Measurements from ENCODE around the gene TP53TG5. TPM values are rescaled to one million over a fixed set of nuclear protein-coding genes. Genes with fewer than 3 reads are reported as not detected.

The TP53TG5 gene
- total RNA-seq, 1 experiment from 2014 or later = not detected

GRCh38 chr20:45363611-45364492, 14.3 kb downstream of the TP53TG5 start:
- TF ChIP-seq CTCF (conservative IDR thresholded peaks at IDR 0.05; ENCODE audit: low read depth, low read length) (no peak), EZH2 (IDR thresholded peaks at IDR 0.05; ENCODE audit: low read length, unreplicated experiment) (no peak), EZH2phosphoT487 (IDR thresholded peaks at IDR 0.05; ENCODE audit: borderline replicate concordance, low read length) (no peak)
- intact Hi-C loops (cut with micrococcal nuclease) = loop anchor here (1.0 to 5.0 kb wide), 5 partner anchors 27 to 413 kb away; no protein-coding TSS in a partner anchor
- peak overlapping the region; percentile 82; the same call in 1 of the 2 replicates for H3K27ac ChIP-seq (ENCODE audit: low read length)
- H3K4me3 ChIP-seq (ENCODE audit: low read length) = peak overlapping the region; percentile 85
- peak overlapping the region; percentile 96 for H3K4me2 ChIP-seq (ENCODE audit: low read length)
- ChIA-PET POLR2A (ENCODE audit: unreplicated experiment) (interaction anchor here (0.5 to 1.6 kb wide), 5 partner anchors 17 to 65 kb away, joined by 3 to 10 read pairs (median 4); no protein-coding TSS in a partner anchor), CTCF (interaction anchor here (0.5 to 2.6 kb wide), 17 partner anchors 9 to 351 kb away, joined by 3 to 18 read pairs (median 5); partner anchors contain the start of gene SLPI)
- H3K27me3 ChIP-seq (ENCODE audit: low read length) = no peaks in the 10 kb centered on the region
- H3K9ac ChIP-seq (ENCODE audit: low read length) = peak overlapping the region; percentile 88
- ATAC-seq = no peak
- H3K9me2 ChIP-seq (replicated peaks; ENCODE audit: low read length) = no peaks in the 10 kb centered on the region
- H3K4me1 ChIP-seq (ENCODE audit: insufficient read depth, low read length) = peaks cover 15% of the 10 kb centered on the region
- no peaks in the 10 kb centered on the region for H3F3A ChIP-seq (ENCODE audit: low read length, unreplicated experiment)
- DNase-seq = no peak
- H3K79me2 ChIP-seq (ENCODE audit: low read length) = peaks cover 27% of the 10 kb centered on the region
- H4K20me1 ChIP-seq (ENCODE audit: low read length) = no peaks in the 10 kb centered on the region
- TSS peak; percentile 39 for BruUV-seq (replicated peaks)
- peak overlapping the region; percentile 86 for H2AFZ ChIP-seq (ENCODE audit: low read length)
- H3K36me3 ChIP-seq (ENCODE audit: low read depth, low read length) = peaks cover 27% of the 10 kb centered on the region; the same call in 1 of the 2 replicates
- H3K9me3 ChIP-seq (ENCODE audit: low read length) = no peaks in the 10 kb centered on the region

- H3K79me2 ChIP-seq (ENCODE audit: low read length) = peaks cover 27% of the 10 kb centered on the region
- H3K9me3 ChIP-seq (ENCODE audit: low read length) = no peaks in the 10 kb centered on the region
- ChIA-PET CTCF (interaction anchor here (0.5 to 2.6 kb wide), 20 partner anchors 10 to 350 kb away, joined by 3 to 18 read pairs (median 4); no protein-coding TSS in a partner anchor), POLR2A (ENCODE audit: unreplicated experiment) (interaction anchor here (0.5 to 1.6 kb wide), 7 partner anchors 15 to 66 kb away, joined by 3 to 10 read pairs (median 3); partner anchors contain the start of gene SDC4)
- TF ChIP-seq EZH2phosphoT487 (IDR thresholded peaks at IDR 0.05; ENCODE audit: borderline replicate concordance, low read length) (no peak), CTCF (conservative IDR thresholded peaks at IDR 0.05; ENCODE audit: low read depth, low read length) (peak; percentile 91), EZH2 (IDR thresholded peaks at IDR 0.05; ENCODE audit: low read length, unreplicated experiment) (no peak)
- peak within 1 kb of the TSS; percentile 82 for H3K27ac ChIP-seq (ENCODE audit: low read length)
- ATAC-seq = peak; percentile 87
- H2AFZ ChIP-seq (ENCODE audit: low read length) = peak within 1 kb of the TSS; percentile 98
- peak within 1 kb of the TSS; percentile 96 for H3K4me2 ChIP-seq (ENCODE audit: low read length)
- H4K20me1 ChIP-seq (ENCODE audit: low read length) = no peaks in the 10 kb centered on the region
- H3K36me3 ChIP-seq (ENCODE audit: low read depth, low read length) = peaks cover 20% of the 10 kb centered on the region; the same call in 1 of the 2 replicates
- H3K4me3 ChIP-seq (ENCODE audit: low read length) = peak within 1 kb of the TSS; percentile 85
- DNase-seq = peak; percentile 99
- H3K27me3 ChIP-seq (ENCODE audit: low read length) = no peaks in the 10 kb centered on the region
- H3F3A ChIP-seq (ENCODE audit: low read length, unreplicated experiment) = no peaks in the 10 kb centered on the region
- no TSS peak for BruUV-seq (replicated peaks)
- no peaks in the 10 kb centered on the region for H3K9me2 ChIP-seq (replicated peaks; ENCODE audit: low read length)
- peaks cover 23% of the 10 kb centered on the region for H3K4me1 ChIP-seq (ENCODE audit: insufficient read depth, low read length)
- peak within 1 kb of the TSS; percentile 88 for H3K9ac ChIP-seq (ENCODE audit: low read length)
- intact Hi-C loops (cut with micrococcal nuclease) = loop anchor here (1.0 to 5.0 kb wide), 5 partner anchors 26 to 414 kb away; no protein-coding TSS in a partner anchor
Observed at GRCh38 chr20:45362804-45363610, 15.1 kb downstream of the TP53TG5 start, which contains the start of gene SYS1. Gene SYS1, plus strand, starts transcription at chr20:45363156. Its CDS starts 376 bp downstream, at chr20:45363532.
